GM18951 (cell line): ENCODE results near the gene INVS.
"Not testable (repeated sequence)": the region's sequence is repeated elsewhere in the genome, so short reads cannot be mapped to it uniquely, and the experiment has no call there.

Source experiments
- POLR2A ChIP-seq: IDR thresholded peaks from 4 replicates; pipeline ENCODE4 v1.6.1; 2011; ENCODE audit warnings: mild to moderate bottlenecking; ENCODE audit not compliant: insufficient read length, insufficient read depth; ENCODE audit errors: extremely low read depth
- in situ Hi-C: fragments of 300-500 bp; cut with MboI; formaldehyde crosslinking; loops from one replicate; pipeline ENCODE4 v1.12.0; 2022; ENCODE audit warnings: low sequenced_read_pairs, mixed read lengths, inconsistent platforms; ENCODE audit not compliant: unreplicated experiment

Gene INVS

GRCh38 chr9:100070104-100071041 lies 28.7 kb upstream of the INVS start:
- TF ChIP-seq POLR2A, result no peak
- in situ Hi-C loops, result no loop called here

GRCh38 chr9:100071271-100071670 lies 27.8 kb upstream of the INVS start:
- no peak for TF ChIP-seq POLR2A
- in situ Hi-C loops, result no loop called here

- in situ Hi-C loops, result no loop called here
- TF ChIP-seq POLR2A, result no peak
Observed at GRCh38 chr9:100072805-100073204, 26.2 kb upstream of the INVS start.

GRCh38 chr9:100074093-100074492 lies 24.9 kb upstream of the INVS start:
- TF ChIP-seq POLR2A, result no peak
- in situ Hi-C loops, result no loop called here

- in situ Hi-C loops, result no loop called here
- TF ChIP-seq POLR2A, result no peak
Observed at GRCh38 chr9:100074989-100075388, 24.1 kb upstream of the INVS start.

GRCh38 chr9:100076256-100076655 lies 22.8 kb upstream of the INVS start:
- in situ Hi-C loops, result not testable (repeated sequence)

GRCh38 chr9:100082782-100083181 lies 16.3 kb upstream of the INVS start:
- in situ Hi-C loops, result no loop called here

GRCh38 chr9:100083448-100084127 lies 15.5 kb upstream of the INVS start:
- in situ Hi-C loops, result no loop called here
- no peak for TF ChIP-seq POLR2A

More at GRCh38 chr9:100082782-100083181, 16.3 kb upstream of the INVS start:
- TF ChIP-seq POLR2A, result no peak

- no peak for TF ChIP-seq POLR2A
- in situ Hi-C loops, result no loop called here
Observed at GRCh38 chr9:100084128-100084453, 15.0 kb upstream of the INVS start.

GRCh38 chr9:100084734-100085133 lies 14.3 kb upstream of the INVS start:
- in situ Hi-C loops, result no loop called here
- no peak for TF ChIP-seq POLR2A

- no peak for TF ChIP-seq POLR2A
- in situ Hi-C loops, result no loop called here
Observed at GRCh38 chr9:100086097-100086635, 12.9 kb upstream of the INVS start.

GRCh38 chr9:100087218-100087617 lies 11.8 kb upstream of the INVS start:
- in situ Hi-C loops, result no loop called here
- no peak for TF ChIP-seq POLR2A

GRCh38 chr9:100088202-100088601 lies 10.8 kb upstream of the INVS start:
- TF ChIP-seq POLR2A, result no peak
- in situ Hi-C loops, result no loop called here

- in situ Hi-C loops, result no loop called here
- no peak for TF ChIP-seq POLR2A
Observed at GRCh38 chr9:100090880-100091279, 8.2 kb upstream of the INVS start.
